HG02759 (cell line): ENCODE measurements around the gene C1R.
"Not testable (repeated sequence)": the region's sequence is repeated elsewhere in the genome, so short reads cannot be mapped to it uniquely, and the experiment has no call there.

Experiments used
- ATAC-seq: cut with Tn5 transposase; IDR thresholded peaks from one replicate; pipeline ENCODE4 v1.9.1; 2021; ENCODE audit warnings: mild to moderate bottlenecking, moderate library complexity; ENCODE audit not compliant: unreplicated experiment

Gene C1R

GRCh38 chr12:7121324-7121723 lies 29.1 kb upstream of the C1R start:
- no peak for ATAC-seq

GRCh38 chr12:7120166-7120565 lies 27.9 kb upstream of the C1R start:
- ATAC-seq, result no peak

- ATAC-seq, result no peak
Measured at GRCh38 chr12:7118881-7119280, 26.6 kb upstream of the C1R start.

DNA sequence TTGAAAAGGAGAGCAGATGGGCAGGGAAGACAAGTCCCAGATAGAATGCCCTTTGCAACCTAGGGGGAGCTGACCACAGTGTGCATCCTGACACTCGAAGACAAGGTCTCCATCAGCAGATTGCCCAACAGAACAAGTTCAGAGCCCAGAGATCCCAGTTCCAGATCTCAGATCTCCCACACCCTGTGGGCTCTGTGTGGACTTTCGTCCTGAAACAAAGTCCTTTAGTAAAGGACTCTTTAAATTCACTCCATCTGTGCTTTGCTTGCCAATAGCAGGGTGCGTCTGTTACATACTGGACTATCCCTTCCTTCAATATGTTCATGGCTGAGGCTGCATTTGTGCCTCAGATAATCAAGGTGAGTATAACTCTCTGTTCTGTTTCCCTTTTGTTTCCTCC lies 25.4 kb upstream of the C1R start:
- ATAC-seq, result no peak

- ATAC-seq, result no peak
Measured at GRCh38 chr12:7116916-7117315, 24.7 kb upstream of the C1R start.

GRCh38 chr12:7116196-7116595 lies 24.0 kb upstream of the C1R start:
- ATAC-seq, result no peak

- no peak for ATAC-seq
Measured at GRCh38 chr12:7114851-7115250, 22.6 kb upstream of the C1R start.

- no peak for ATAC-seq
Measured at GRCh38 chr12:7114008-7114407, 21.8 kb upstream of the C1R start.

DNA sequence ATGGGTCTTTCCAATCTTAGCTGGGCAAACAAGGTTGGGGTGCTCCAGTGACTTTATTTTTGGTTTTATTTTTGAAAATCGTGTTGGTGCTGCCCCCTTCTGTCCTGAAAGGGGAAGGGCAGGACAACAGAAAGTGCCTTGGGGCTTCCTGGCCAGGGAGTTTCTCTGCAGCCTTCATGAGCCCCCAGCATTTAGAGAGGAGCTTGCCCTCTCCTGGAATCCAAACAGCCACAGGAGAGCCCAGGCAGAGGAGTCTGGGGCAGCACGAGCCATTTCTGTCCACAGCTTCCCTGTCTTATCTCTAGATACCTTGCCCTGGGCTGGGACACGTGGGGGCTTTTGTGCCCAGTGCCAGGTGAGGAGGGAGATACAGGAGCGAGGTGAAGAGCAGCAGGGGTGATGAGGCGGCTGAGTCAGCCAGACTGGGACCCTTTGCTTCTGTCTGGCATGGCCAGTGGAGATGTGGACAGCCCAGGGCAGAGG lies 21.2 kb upstream of the C1R start:
- ATAC-seq, result no peak

GRCh38 chr12:7112041-7112440 lies 19.8 kb upstream of the C1R start:
- ATAC-seq, result no peak

DNA sequence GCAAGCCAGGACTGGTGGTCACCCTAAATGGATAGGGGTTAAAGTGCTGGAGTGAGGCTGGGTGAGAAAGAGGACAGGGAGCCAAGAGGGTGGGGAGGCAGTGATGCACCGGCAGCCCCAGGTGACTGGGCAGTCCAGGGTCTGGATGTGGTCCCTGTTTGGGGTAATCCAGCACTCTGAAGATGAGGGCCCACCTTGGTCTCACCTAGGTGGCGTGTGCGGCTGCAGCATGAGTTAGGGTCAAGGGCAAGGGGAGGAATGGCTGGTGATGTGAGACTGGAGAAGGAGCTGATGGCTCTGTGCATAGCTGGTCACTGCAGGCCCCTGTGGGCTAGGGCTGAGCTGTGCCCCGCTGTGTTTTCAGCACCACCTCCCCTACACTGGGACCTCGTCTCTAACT lies 18.4 kb upstream of the C1R start:
- ATAC-seq, result no peak

DNA sequence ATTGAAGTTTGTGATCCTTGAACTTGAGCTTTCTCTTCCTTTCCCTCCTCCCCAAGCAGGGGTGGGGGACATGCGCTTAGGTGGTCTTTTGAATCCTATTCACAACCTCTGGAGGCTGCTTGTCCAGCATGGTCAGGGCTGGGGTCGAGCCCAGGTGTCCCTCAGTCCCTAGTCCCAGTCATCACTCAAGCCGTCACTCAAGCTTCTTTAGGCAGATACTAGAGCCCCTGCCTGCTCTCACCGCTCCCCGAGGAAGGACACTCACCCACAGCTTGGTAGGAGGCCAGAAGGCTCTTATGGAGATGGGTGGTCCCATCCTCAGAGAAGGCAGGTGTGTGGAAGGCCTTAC lies 17.3 kb upstream of the C1R start:
- no peak for ATAC-seq

DNA sequence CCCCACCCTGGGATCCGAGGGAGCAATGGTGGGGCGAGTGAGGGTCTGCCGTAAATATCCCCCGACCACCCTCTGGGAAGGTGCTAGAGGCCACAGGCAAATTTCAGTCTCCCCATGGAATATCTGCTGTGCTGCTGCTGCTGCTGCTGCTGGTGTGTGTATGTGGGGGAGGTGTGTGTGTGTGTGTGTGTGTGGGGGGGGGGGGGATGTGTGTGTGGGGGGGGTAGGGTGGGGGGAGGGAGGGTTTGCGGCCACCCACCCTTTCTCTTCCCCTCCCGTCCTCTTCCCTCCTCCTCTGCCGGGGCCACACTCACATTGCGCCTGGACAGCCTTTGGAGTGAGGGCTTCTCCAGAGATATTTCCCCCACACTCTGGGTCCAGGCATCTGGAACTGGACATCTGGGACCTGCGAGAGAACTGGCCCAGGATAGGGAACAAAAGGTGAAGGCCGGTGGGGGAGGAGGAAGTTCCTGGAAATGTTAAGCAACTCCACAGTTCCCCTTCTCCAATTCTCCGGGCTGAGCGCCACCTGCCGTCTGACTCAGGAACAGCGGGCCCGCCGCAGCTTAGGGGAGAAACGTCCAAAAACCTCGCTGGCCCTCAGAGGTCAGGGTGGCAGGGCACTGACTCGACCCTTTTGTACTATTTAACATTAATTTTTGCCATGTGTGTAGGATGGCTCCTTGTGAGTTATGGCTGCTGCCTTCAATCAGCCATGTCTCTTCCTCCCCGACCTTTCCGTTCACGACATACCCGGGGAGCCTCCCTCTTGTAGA lies 16.7 kb upstream of the C1R start, which contains the start of gene C1RL:
TSS of gene C1RL (minus strand) at position 419 of the 776 bp plus-strand sequence. CDS start at position 385, 34 bp downstream.
- ATAC-seq, result peak; percentile 35

DNA sequence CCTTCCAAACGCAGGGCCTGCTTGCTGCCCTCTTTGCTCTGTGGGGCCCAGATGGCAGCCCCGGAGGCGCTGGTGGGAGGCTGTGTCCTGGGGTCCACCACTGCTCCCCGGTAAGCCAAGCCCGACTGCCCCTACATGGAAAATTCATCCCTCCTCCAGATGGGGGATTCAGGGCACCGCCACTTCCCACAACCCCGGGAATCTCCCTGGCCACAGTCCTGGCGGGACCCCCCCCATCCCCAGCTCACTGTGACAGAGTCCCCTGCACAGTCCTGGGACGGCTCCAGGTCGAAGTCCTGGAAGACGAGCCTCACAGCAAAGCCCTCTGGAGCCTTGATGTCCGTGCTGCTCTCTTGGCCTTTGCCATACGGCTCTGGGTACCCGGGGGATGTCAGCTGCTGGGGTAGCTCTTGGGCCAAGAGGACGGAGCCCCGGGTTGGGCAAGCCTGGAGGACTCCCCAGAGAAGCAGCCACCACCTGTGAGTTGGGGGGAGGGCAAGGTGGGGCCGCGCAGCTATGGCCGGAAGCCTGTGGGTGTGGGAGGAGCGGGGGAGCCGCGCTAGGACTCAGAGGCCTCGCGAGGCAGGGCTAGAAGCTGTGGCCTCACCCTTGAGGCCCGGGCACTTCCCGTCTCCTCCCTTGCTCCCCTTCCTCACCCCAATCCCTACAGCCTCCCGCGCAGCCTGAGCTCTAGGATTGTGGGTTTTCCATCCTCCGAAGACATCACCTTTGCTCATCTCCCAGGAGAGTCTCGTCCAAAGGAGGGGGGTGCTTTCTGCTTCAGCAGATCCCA lies 16.0 kb upstream of the C1R start:
- ATAC-seq, result peak; percentile 91

DNA sequence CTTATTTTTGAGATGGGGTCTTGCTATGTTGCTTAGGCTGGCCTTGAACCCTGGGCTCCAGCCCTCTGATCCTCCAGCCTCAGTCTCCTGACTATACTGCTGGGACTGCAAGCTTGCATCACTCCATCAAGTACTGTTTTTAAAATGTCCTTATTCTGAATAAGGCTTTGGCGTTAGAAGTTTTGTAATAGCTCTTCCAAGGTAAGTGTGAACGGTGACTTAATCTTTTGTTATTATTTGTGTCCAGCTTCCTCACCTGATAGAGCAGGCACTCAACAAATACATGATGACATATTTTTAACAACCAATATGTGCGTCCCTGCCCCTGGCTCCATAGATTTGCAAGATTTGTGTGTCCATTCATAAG lies 15.4 kb upstream of the C1R start:
- no peak for ATAC-seq

- ATAC-seq, result not testable (repeated sequence)
Measured at GRCh38 chr12:7107181-7107580, 14.9 kb upstream of the C1R start.

DNA sequence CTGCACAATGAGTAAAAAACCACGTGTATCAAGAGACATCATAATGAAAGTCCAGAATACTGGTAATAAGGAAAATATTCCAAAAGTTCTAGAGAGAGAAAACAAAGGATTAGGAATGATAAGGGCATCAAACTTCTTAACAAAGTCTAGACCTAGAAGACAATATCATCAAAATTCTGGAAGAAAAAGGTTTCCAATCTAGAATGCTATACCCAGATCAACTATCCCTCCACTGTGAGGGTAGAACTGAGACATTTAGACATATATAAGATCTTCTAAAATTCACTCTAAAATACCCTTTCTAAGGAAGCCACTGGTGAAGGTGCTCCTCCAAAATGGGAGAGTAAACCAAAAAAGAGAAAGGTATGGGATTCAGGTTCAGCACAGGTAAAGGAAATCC lies 13.8 kb upstream of the C1R start:
- no peak for ATAC-seq

DNA sequence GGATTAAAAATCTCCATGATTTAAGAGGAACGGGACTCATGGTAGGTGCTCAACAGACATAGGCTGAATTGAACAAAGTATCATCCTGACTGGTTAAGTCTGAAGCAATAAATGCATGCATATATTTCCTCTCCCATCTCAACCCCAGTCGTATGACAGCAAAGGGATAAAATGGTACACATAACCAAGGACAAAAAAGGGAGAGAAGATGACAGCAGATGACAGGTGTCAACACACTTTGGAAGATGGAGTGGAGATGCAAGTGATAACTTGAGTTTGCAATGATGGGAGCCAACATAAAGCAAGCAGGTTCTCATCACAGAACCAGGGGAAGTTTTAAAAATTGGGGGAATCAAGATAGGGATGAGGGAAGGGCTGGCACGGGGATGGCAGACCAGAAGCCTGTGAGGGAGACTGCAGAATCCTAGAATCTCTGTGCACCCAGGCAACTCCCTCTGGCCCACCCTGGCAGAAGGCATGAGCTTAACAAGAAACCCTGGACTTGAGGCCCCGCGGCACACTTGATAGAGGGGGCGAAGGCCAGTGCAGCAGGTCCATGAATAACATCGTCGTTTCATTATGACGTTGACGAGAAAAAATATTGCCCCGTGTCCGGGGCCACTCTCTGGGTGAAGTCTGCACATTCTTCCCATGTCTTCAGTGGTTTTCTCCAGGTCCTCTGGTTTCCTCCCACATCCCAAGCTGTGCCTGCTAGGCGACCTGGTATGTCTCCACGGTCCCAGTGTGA lies 11.8 kb upstream of the C1R start:
- ATAC-seq, result no peak

DNA sequence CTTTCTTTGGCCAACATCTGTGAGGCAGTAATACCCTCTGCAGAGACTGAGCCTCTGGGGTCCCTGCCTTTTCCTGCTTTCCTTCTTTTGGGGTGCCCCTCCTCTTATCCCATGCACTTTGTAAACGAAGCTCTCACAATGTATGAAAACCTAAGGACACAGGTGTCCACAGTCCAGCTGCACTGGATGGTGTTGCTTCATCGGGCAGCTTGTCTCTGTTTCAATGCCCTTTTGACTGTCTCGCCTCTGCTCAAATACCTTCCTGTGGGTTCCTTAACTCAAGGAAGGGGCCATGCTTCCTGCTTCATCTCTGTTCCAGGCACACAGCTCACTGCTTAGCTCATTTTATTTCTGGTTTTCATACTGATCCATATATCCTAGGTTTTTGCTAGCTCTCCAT lies 10.3 kb upstream of the C1R start:
- no peak for ATAC-seq

DNA sequence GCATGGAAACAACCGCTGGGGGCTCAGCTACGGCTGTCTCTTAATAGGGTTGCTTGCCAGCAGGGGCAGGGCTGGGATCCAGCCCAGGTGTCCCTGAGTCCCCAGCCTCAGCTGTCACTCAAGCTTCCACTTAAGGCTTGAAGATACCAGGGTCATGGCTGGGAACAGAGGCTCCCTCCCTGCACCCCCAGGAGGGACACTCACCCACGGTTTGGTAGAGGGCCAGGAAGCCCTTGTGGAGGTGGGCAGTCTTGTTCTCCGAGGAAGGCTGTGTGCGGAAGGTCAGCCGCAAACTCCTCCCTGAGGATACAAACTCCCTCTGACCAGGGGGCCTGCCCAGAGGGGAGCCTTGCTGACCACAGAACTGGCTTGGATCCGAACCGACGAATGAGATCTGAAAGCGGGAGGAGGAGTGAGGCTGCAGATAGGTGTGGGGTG lies 9.5 kb upstream of the C1R start:
- ATAC-seq, result no peak

GRCh38 chr12:7101047-7101693 lies 8.9 kb upstream of the C1R start:
- no peak for ATAC-seq
